Measurements from ENCODE around the gene CCNL1.
"Not testable (repeated sequence)": the region's sequence is repeated elsewhere in the genome, so short reads cannot be mapped to it uniquely, and the experiment has no call there.

The CCNL1 gene

GRCh38 chr3:157179365-157179803, 19.4 kb upstream of the CCNL1 start:
- Histone ChIP-seq H3K4me3 (ENCODE audit: low read depth in 1 of 2, low read length in 2 of 2) (no peak overlapping the region), H3K9me3 (ENCODE audit: low read length) (no peaks in the 10 kb centered on the region), H3K36me3 (ENCODE audit: insufficient read depth, low read length) (no peaks in the 10 kb centered on the region), H3K9ac (ENCODE audit: low read length) (no peak overlapping the region), H3K4me1 (ENCODE audit: insufficient read depth, low read length) (peaks cover 12% of the 10 kb centered on the region), H3K27me3 (ENCODE audit: control insufficient read depth in 1 of 2, insufficient read depth in 2 of 2, low read length in 2 of 2) (no peaks in the 10 kb centered on the region), H3K27ac (ENCODE audit: low read depth, low read length) (no peak overlapping the region)

- not testable (repeated sequence) for H3K9ac ChIP-seq (ENCODE audit: low read length); H3K4me3 ChIP-seq (ENCODE audit: low read depth in 1 of 2, low read length in 2 of 2); H3K27me3 ChIP-seq (ENCODE audit: control insufficient read depth in 1 of 2, insufficient read depth in 2 of 2, low read length in 2 of 2); H3K36me3 ChIP-seq (ENCODE audit: insufficient read depth, low read length); H3K27ac ChIP-seq (ENCODE audit: low read depth, low read length); H3K9me3 ChIP-seq (ENCODE audit: low read length)
- peaks cover 17% of the 10 kb centered on the region for H3K4me1 ChIP-seq (ENCODE audit: insufficient read depth, low read length)
Observed at GRCh38 chr3:157178503-157179364, 18.8 kb upstream of the CCNL1 start.

- not testable (repeated sequence) for H3K9ac ChIP-seq (ENCODE audit: low read length); H3K9me3 ChIP-seq (ENCODE audit: low read length); H3K4me3 ChIP-seq (ENCODE audit: low read depth in 1 of 2, low read length in 2 of 2); H3K27me3 ChIP-seq (ENCODE audit: control insufficient read depth in 1 of 2, insufficient read depth in 2 of 2, low read length in 2 of 2); H3K27ac ChIP-seq (ENCODE audit: low read depth, low read length); H3K36me3 ChIP-seq (ENCODE audit: insufficient read depth, low read length)
- peaks cover 17% of the 10 kb centered on the region for H3K4me1 ChIP-seq (ENCODE audit: insufficient read depth, low read length)
Observed at GRCh38 chr3:157177801-157178453, 18.0 kb upstream of the CCNL1 start.

GRCh38 chr3:157176934-157177333, 17.0 kb upstream of the CCNL1 start:
- Histone ChIP-seq H3K4me3 (ENCODE audit: low read depth in 1 of 2, low read length in 2 of 2) (no peak overlapping the region), H3K9ac (ENCODE audit: low read length) (no peak overlapping the region), H3K27ac (ENCODE audit: low read depth, low read length) (no peak overlapping the region), H3K36me3 (ENCODE audit: insufficient read depth, low read length) (no peaks in the 10 kb centered on the region), H3K9me3 (ENCODE audit: low read length) (no peaks in the 10 kb centered on the region), H3K4me1 (ENCODE audit: insufficient read depth, low read length) (peaks cover 17% of the 10 kb centered on the region), H3K27me3 (ENCODE audit: control insufficient read depth in 1 of 2, insufficient read depth in 2 of 2, low read length in 2 of 2) (no peaks in the 10 kb centered on the region)

GRCh38 chr3:157175691-157176507, 16.0 kb upstream of the CCNL1 start:
- peak overlapping the region; percentile 86 for H3K9ac ChIP-seq (ENCODE audit: low read length)
- H3K36me3 ChIP-seq (ENCODE audit: insufficient read depth, low read length) = no peaks in the 10 kb centered on the region
- peak overlapping the region; percentile 91 for H3K27ac ChIP-seq (ENCODE audit: low read depth, low read length)
- no peaks in the 10 kb centered on the region for H3K27me3 ChIP-seq (ENCODE audit: control insufficient read depth in 1 of 2, insufficient read depth in 2 of 2, low read length in 2 of 2)
- H3K4me1 ChIP-seq (ENCODE audit: insufficient read depth, low read length) = peaks cover 17% of the 10 kb centered on the region
- H3K9me3 ChIP-seq (ENCODE audit: low read length) = no peaks in the 10 kb centered on the region
- H3K4me3 ChIP-seq (ENCODE audit: low read depth in 1 of 2, low read length in 2 of 2) = peak overlapping the region; percentile 35 to 79

- H3K27me3 ChIP-seq (ENCODE audit: control insufficient read depth in 1 of 2, insufficient read depth in 2 of 2, low read length in 2 of 2) = no peaks in the 10 kb centered on the region
- peak overlapping the region; percentile 92 for H3K27ac ChIP-seq (ENCODE audit: low read depth, low read length)
- H3K9me3 ChIP-seq (ENCODE audit: low read length) = no peaks in the 10 kb centered on the region
- H3K4me3 ChIP-seq (ENCODE audit: low read depth in 1 of 2, low read length in 2 of 2) = peak overlapping the region; percentile 53 to 79
- no peaks in the 10 kb centered on the region for H3K36me3 ChIP-seq (ENCODE audit: insufficient read depth, low read length)
- H3K9ac ChIP-seq (ENCODE audit: low read length) = peak overlapping the region; percentile 97
- peaks cover 17% of the 10 kb centered on the region for H3K4me1 ChIP-seq (ENCODE audit: insufficient read depth, low read length)
Observed at GRCh38 chr3:157174649-157175498, 14.9 kb upstream of the CCNL1 start.

GRCh38 chr3:157174290-157174648, 14.3 kb upstream of the CCNL1 start:
- Histone ChIP-seq H3K4me3 (ENCODE audit: low read depth in 1 of 2, low read length in 2 of 2) (peak overlapping the region; percentile 53 to 65), H3K27ac (ENCODE audit: low read depth, low read length) (peak overlapping the region; percentile 92), H3K36me3 (ENCODE audit: insufficient read depth, low read length) (no peaks in the 10 kb centered on the region)

GRCh38 chr3:157173343-157173742, 13.4 kb upstream of the CCNL1 start:
- H3K9ac ChIP-seq (ENCODE audit: low read length); H3K27me3 ChIP-seq (ENCODE audit: control insufficient read depth in 1 of 2, insufficient read depth in 2 of 2, low read length in 2 of 2); H3K9me3 ChIP-seq (ENCODE audit: low read length); H3K36me3 ChIP-seq (ENCODE audit: insufficient read depth, low read length); H3K4me3 ChIP-seq (ENCODE audit: low read depth in 1 of 2, low read length in 2 of 2); H3K27ac ChIP-seq (ENCODE audit: low read depth, low read length): not testable (repeated sequence)
- peaks cover 17% of the 10 kb centered on the region for H3K4me1 ChIP-seq (ENCODE audit: insufficient read depth, low read length)

More at GRCh38 chr3:157174290-157174648, 14.3 kb upstream of the CCNL1 start:
- no peaks in the 10 kb centered on the region for H3K27me3 ChIP-seq (ENCODE audit: control insufficient read depth in 1 of 2, insufficient read depth in 2 of 2, low read length in 2 of 2)
- peaks cover 17% of the 10 kb centered on the region for H3K4me1 ChIP-seq (ENCODE audit: insufficient read depth, low read length)
- peak overlapping the region; percentile 97 for H3K9ac ChIP-seq (ENCODE audit: low read length)
- no peaks in the 10 kb centered on the region for H3K9me3 ChIP-seq (ENCODE audit: low read length)

- Histone ChIP-seq H3K36me3 (ENCODE audit: insufficient read depth, low read length) (no peaks in the 10 kb centered on the region), H3K9me3 (ENCODE audit: low read length) (no peaks in the 10 kb centered on the region), H3K27me3 (ENCODE audit: control insufficient read depth in 1 of 2, insufficient read depth in 2 of 2, low read length in 2 of 2) (no peaks in the 10 kb centered on the region), H3K4me1 (ENCODE audit: insufficient read depth, low read length) (peaks cover 17% of the 10 kb centered on the region), H3K4me3 (ENCODE audit: low read depth in 1 of 2, low read length in 2 of 2) (no peak overlapping the region), H3K9ac (ENCODE audit: low read length) (no peak overlapping the region), H3K27ac (ENCODE audit: low read depth, low read length) (no peak overlapping the region)
Observed at GRCh38 chr3:157172746-157173145, 12.8 kb upstream of the CCNL1 start.

GRCh38 chr3:157170861-157171260, 10.9 kb upstream of the CCNL1 start:
- Histone ChIP-seq H3K9me3 (ENCODE audit: low read length) (no peaks in the 10 kb centered on the region), H3K27me3 (ENCODE audit: control insufficient read depth in 1 of 2, insufficient read depth in 2 of 2, low read length in 2 of 2) (no peaks in the 10 kb centered on the region), H3K27ac (ENCODE audit: low read depth, low read length) (no peak overlapping the region), H3K36me3 (ENCODE audit: insufficient read depth, low read length) (no peaks in the 10 kb centered on the region), H3K9ac (ENCODE audit: low read length) (no peak overlapping the region), H3K4me1 (ENCODE audit: insufficient read depth, low read length) (peaks cover 6% of the 10 kb centered on the region), H3K4me3 (ENCODE audit: low read depth in 1 of 2, low read length in 2 of 2) (no peak overlapping the region)

Measured in muscle layer of colon (tissue), 2 donors.